Measurements from ENCODE around the gene BET1L.
"Not testable (repeated sequence)": the region's sequence is repeated elsewhere in the genome, so short reads cannot be mapped to it uniquely, and the experiment has no call there.

Gene BET1L

DNA sequence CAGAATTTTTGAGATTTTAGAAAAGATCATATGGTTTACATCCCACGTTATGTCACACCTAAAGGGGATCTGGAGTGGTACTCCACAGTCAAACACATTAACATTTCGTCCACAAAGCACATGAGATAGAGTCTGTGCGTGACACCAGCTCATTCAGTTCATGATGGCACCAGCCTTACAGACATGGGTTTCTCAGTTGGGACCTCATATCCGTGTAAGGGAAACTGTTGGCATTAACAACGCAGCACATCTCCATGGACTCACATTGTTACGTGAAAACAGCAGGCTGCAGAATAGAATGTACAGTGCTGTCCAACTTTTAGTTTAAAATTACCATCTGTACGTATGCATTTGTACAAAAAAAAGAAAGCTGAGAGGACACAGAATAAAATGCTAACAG lies 14.3 kb upstream of the BET1L start:
- H3K4me3 ChIP-seq (ENCODE audit: low read length): no peak overlapping the region
- TF ChIP-seq, protein P1, sequence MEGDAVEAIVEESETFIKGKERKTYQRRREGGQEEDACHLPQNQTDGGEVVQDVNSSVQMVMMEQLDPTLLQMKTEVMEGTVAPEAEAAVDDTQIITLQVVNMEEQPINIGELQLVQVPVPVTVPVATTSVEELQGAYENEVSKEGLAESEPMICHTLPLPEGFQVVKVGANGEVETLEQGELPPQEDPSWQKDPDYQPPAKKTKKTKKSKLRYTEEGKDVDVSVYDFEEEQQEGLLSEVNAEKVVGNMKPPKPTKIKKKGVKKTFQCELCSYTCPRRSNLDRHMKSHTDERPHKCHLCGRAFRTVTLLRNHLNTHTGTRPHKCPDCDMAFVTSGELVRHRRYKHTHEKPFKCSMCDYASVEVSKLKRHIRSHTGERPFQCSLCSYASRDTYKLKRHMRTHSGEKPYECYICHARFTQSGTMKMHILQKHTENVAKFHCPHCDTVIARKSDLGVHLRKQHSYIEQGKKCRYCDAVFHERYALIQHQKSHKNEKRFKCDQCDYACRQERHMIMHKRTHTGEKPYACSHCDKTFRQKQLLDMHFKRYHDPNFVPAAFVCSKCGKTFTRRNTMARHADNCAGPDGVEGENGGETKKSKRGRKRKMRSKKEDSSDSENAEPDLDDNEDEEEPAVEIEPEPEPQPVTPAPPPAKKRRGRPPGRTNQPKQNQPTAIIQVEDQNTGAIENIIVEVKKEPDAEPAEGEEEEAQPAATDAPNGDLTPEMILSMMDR (conservative IDR thresholded peaks at IDR 0.05; ENCODE audit: low read depth, low read length): no peak
- no peak for DNase-seq (ENCODE audit: low read depth)

- DNase-seq (ENCODE audit: low read depth); H3K4me3 ChIP-seq (ENCODE audit: low read length): not testable (repeated sequence)
These were observed 13.5 kb upstream of the BET1L start for GRCh38 chr11:220641-221215.

DNA sequence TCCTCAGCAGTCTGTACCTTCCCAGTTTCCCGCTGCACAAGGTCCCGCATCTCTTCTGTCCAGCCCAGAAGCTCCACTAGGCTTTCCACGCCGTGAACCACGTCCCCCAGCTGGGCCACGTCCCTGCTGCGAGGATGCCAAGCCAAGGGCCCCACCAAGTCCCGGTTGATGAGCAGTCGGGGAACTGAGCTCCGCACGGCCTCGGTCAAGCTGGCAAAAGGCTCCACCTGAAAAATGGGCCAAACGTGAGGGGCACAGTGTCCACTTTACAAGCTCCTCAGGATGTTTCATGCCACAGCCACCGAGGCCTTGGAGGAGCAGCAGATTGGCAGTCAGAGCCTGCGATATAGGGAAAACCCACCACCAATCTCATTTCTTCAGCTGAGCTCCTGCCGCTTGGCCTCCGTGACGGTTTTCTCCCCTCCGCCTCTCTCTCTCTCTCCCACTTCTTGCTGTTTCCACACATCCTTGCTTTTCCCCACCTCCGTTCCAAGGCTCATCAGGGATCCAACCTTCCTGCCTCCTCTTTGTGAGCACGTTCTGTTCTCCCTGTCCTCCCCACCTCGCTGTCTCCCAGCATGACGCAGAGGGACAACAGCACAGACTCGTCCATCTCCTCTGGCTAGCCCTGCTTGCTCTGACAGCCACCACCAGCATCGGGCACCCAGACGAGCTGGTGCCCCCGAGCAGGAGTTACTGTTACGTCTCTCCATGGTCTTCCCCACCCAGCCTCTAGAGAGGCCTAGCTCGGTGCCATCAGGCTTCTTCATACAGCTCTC lies 11.8 kb upstream of the BET1L start:
- no peak for DNase-seq (ENCODE audit: low read depth)
- TF ChIP-seq, protein P1 (conservative IDR thresholded peaks at IDR 0.05; ENCODE audit: low read depth, low read length): no peak
- no peak overlapping the region for H3K4me3 ChIP-seq (ENCODE audit: low read length)

DNA sequence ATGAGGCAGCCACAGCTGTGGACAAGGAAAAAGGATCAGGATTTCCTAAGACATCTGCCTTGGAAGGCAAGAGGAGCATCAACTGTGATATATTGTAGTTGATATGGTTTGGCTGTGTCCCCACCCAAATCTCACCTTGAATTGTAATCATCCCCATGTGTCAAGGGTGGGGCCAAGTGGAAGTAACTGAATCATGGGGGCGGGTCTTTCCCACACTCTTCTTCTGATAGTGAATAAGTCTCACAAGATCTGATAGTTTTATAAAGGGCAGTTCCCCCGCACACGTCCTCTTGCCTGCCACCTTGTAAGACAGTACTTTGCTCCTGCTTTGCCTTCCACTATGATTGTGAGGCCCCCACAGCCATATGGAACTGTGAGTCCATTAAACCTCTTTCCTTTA lies 10.5 kb upstream of the BET1L start:
- DNase-seq (ENCODE audit: low read depth): no peak
- no peak overlapping the region for H3K4me3 ChIP-seq (ENCODE audit: low read length)
- TF ChIP-seq, protein P1 (conservative IDR thresholded peaks at IDR 0.05; ENCODE audit: low read depth, low read length): no peak

GRCh38 chr11:216081-216974 lies 9.1 kb upstream of the BET1L start:
- H3K4me3 ChIP-seq (ENCODE audit: low read length): no peak overlapping the region
- TF ChIP-seq, protein P1 (conservative IDR thresholded peaks at IDR 0.05; ENCODE audit: low read depth, low read length): no peak
- DNase-seq (ENCODE audit: low read depth): no peak

- TF ChIP-seq, protein P1 (conservative IDR thresholded peaks at IDR 0.05; ENCODE audit: low read depth, low read length): no peak
- no peak for DNase-seq (ENCODE audit: low read depth)
- H3K4me3 ChIP-seq (ENCODE audit: low read length): no peak overlapping the region
These were observed 8.4 kb upstream of the BET1L start for GRCh38 chr11:215581-216037.

GRCh38 chr11:214083-214482 lies 6.9 kb upstream of the BET1L start:
- DNase-seq (ENCODE audit: low read depth): no peak
- H3K4me3 ChIP-seq (ENCODE audit: low read length): no peak overlapping the region
- TF ChIP-seq, protein P1 (conservative IDR thresholded peaks at IDR 0.05; ENCODE audit: low read depth, low read length): no peak

Data from retinal pigment epithelial cell (primary cell).